HEK293 (cell line): ENCODE measurements around the gene TOPAZ1.

Experiments used
- CTCF ChIA-PET: fragments of 350-600 bp; formaldehyde crosslinking; extraction: SDS; loops from one replicate; lab custom pipeline; 2021; ENCODE audit warnings: antibody characterized with exemption; lab: Yijun Ruan, JAX
- POLR2A ChIA-PET: fragments of 300-600 bp; formaldehyde crosslinking; extraction: SDS; loops from one replicate; lab custom pipeline; 2020; ENCODE audit warnings: antibody characterized with exemption, inconsistent platforms; lab: Yijun Ruan, JAX
- H3K27ac ChIP-seq: fragments of 200-500 bp; sonication (Bioruptor generic); 2 replicates; pipeline ENCODE4 v1.5.1; 2014; ENCODE audit warnings: low read depth, low read length, control low read depth, inconsistent platforms; ENCODE audit errors: extremely low read depth
- H3K36me3 ChIP-seq, 2 experiments: fragments of 200-500 bp in 1 of 2; sonication (Bioruptor generic) in 1 of 2; 1 replicate in 1 of 2; 2 replicates in 1 of 2; pipeline ENCODE4 v1.5.1; 2014 to 2017; ENCODE audit warnings: inconsistent platforms in 2 of 2, low read length in 2 of 2; ENCODE audit not compliant: control insufficient read depth in 2 of 2, insufficient read depth in 1 of 2
- H3K4me1 ChIP-seq: fragments of 200-500 bp; sonication (Bioruptor generic); 2 replicates; pipeline ENCODE4 v1.5.1; 2014; ENCODE audit warnings: mild to moderate bottlenecking, low read length, inconsistent platforms; ENCODE audit not compliant: control insufficient read depth, insufficient read depth
- H3K4me3 ChIP-seq: 2 replicates; pipeline ENCODE4 v1.5.1; 2011; ENCODE audit warnings: low read depth, mild to moderate bottlenecking, control low read depth, low read length, moderate library complexity
- H3K9me3 ChIP-seq: fragments of 200-500 bp; sonication (Bioruptor generic); 2 replicates; pipeline ENCODE4 v1.5.1; 2014; ENCODE audit warnings: low read depth, low read length, inconsistent platforms; ENCODE audit not compliant: control insufficient read depth, insufficient read depth
- EGR2 ChIP-seq: fragments of 450-650 bp; formaldehyde crosslinking; IDR thresholded peaks from 2 replicates; pipeline ENCODE4 v1.5.1; 2016; ENCODE audit warnings: low read depth, missing biosample characterization, missing genetic modification characterization
- GLIS1 ChIP-seq: fragments of 450-650 bp; formaldehyde crosslinking; IDR thresholded peaks from 2 replicates; pipeline ENCODE4 v1.5.1; 2016; ENCODE audit warnings: missing biosample characterization, missing genetic modification characterization
- HOXC10 ChIP-seq: sonication (generic); formaldehyde crosslinking; IDR thresholded peaks from 2 replicates; pipeline ENCODE4 v1.8.1; 2023; ENCODE audit warnings: mild to moderate bottlenecking, missing genetic modification reagents
- KLF17 ChIP-seq: fragments of 450-650 bp; formaldehyde crosslinking; IDR thresholded peaks from 2 replicates; pipeline ENCODE4 v1.5.1; 2016; ENCODE audit warnings: missing biosample characterization, missing genetic modification characterization
- PRDM1 ChIP-seq: fragments of 450-650 bp; formaldehyde crosslinking; IDR thresholded peaks from 2 replicates; pipeline ENCODE4; 2016; ENCODE audit warnings: missing biosample characterization, missing genetic modification characterization
- SP2 ChIP-seq: fragments of 450-650 bp; formaldehyde crosslinking; IDR thresholded peaks from 2 replicates; pipeline ENCODE4 v1.5.1; 2016; ENCODE audit warnings: missing biosample characterization, missing genetic modification characterization
- YY1 ChIP-seq: fragments of 450-650 bp; formaldehyde crosslinking; IDR thresholded peaks from 2 replicates; pipeline ENCODE4 v1.5.1; 2018; ENCODE audit warnings: missing biosample characterization, missing genetic modification characterization
- ZBTB7A ChIP-seq: fragments of 450-650 bp; formaldehyde crosslinking; IDR thresholded peaks from 2 replicates; pipeline ENCODE4 v1.5.1; 2016; ENCODE audit warnings: low read depth, missing biosample characterization, missing genetic modification characterization
- ZFHX2 ChIP-seq: fragments of 450-650 bp; formaldehyde crosslinking; conservative IDR thresholded peaks from 2 replicates; pipeline ENCODE4 v1.5.1; 2016; ENCODE audit warnings: missing biosample characterization, missing genetic modification characterization
- ZFP37 ChIP-seq: fragments of 450-650 bp; formaldehyde crosslinking; IDR thresholded peaks from 2 replicates; pipeline ENCODE4 v1.5.1; 2016; ENCODE audit warnings: missing biosample characterization, missing genetic modification characterization
- ZNF121 ChIP-seq: fragments of 450-650 bp; formaldehyde crosslinking; IDR thresholded peaks from 2 replicates; pipeline ENCODE4 v1.5.1; 2016; ENCODE audit warnings: missing biosample characterization, missing genetic modification characterization
- ZNF155 ChIP-seq: fragments of 450-650 bp; formaldehyde crosslinking; IDR thresholded peaks from 2 replicates; pipeline ENCODE4 v1.5.1; 2016; ENCODE audit warnings: missing biosample characterization, missing genetic modification characterization
- ZNF184 ChIP-seq: fragments of 450-650 bp; IDR thresholded peaks from 2 replicates; pipeline ENCODE4 v1.5.1; 2018; ENCODE audit warnings: missing biosample characterization, mild to moderate bottlenecking, missing genetic modification characterization
- ZNF266 ChIP-seq: fragments of 450-650 bp; formaldehyde crosslinking; IDR thresholded peaks from 2 replicates; pipeline ENCODE4 v1.5.1; 2016; ENCODE audit warnings: missing biosample characterization, missing genetic modification characterization, low read depth
- ZNF362 ChIP-seq: fragments of 450-650 bp; formaldehyde crosslinking; IDR thresholded peaks from 2 replicates; pipeline ENCODE4 v1.5.1; 2016; ENCODE audit warnings: missing biosample characterization, missing genetic modification characterization
- ZNF366 ChIP-seq: fragments of 450-650 bp; formaldehyde crosslinking; conservative IDR thresholded peaks from 2 replicates; pipeline ENCODE4 v1.5.1; 2016; ENCODE audit warnings: missing biosample characterization, missing genetic modification characterization
- ZNF394 ChIP-seq: fragments of 450-650 bp; formaldehyde crosslinking; IDR thresholded peaks from 2 replicates; pipeline ENCODE4 v1.5.1; 2016; ENCODE audit warnings: missing biosample characterization, missing genetic modification characterization, mild to moderate bottlenecking, moderate library complexity, borderline replicate concordance
- ZNF404 ChIP-seq: fragments of 450-650 bp; formaldehyde crosslinking; IDR thresholded peaks from 2 replicates; pipeline ENCODE4 v1.5.1; 2017; ENCODE audit warnings: missing biosample characterization, missing genetic modification characterization
- ZNF416 ChIP-seq: fragments of 450-650 bp; formaldehyde crosslinking; IDR thresholded peaks from 2 replicates; pipeline ENCODE4 v1.5.1; 2016; ENCODE audit warnings: missing biosample characterization, missing genetic modification characterization
- ZNF529 ChIP-seq: fragments of 450-650 bp; formaldehyde crosslinking; IDR thresholded peaks from 2 replicates; pipeline ENCODE4 v1.5.1; 2017; ENCODE audit warnings: missing genetic modification characterization, missing biosample characterization; ENCODE audit not compliant: insufficient replicate concordance
- ZNF585B ChIP-seq: fragments of 450-650 bp; formaldehyde crosslinking; IDR thresholded peaks from 2 replicates; pipeline ENCODE4 v1.5.1; 2016; ENCODE audit warnings: missing biosample characterization, missing genetic modification characterization
- ZNF658 ChIP-seq: fragments of 450-650 bp; formaldehyde crosslinking; IDR thresholded peaks from 2 replicates; pipeline ENCODE4; 2016; ENCODE audit warnings: missing biosample characterization, missing genetic modification characterization
- ZNF701 ChIP-seq: fragments of 450-650 bp; formaldehyde crosslinking; IDR thresholded peaks from 2 replicates; pipeline ENCODE4 v1.5.1; 2016; ENCODE audit warnings: missing biosample characterization, missing genetic modification characterization
- ZNF776 ChIP-seq: fragments of 450-650 bp; formaldehyde crosslinking; IDR thresholded peaks from 2 replicates; pipeline ENCODE4 v1.5.0; 2017; ENCODE audit warnings: missing biosample characterization, missing genetic modification characterization, borderline replicate concordance
- ZSCAN18 ChIP-seq: fragments of 450-650 bp; formaldehyde crosslinking; IDR thresholded peaks from 2 replicates; pipeline ENCODE4 v1.5.1; 2016; ENCODE audit warnings: missing biosample characterization, missing genetic modification characterization
- TF ChIP-seq, protein P1 (sequence below): fragments of 450-650 bp; IDR thresholded peaks from 2 replicates; pipeline ENCODE4 v1.5.1; 2018; ENCODE audit warnings: missing biosample characterization, mild to moderate bottlenecking, missing genetic modification characterization

TOPAZ1 gene

GRCh38 chr3:44272191-44272590 is 30.5 kb downstream of the TOPAZ1 start:
- ChIA-PET POLR2A (no interaction called here), CTCF (no interaction called here)
- Histone ChIP-seq H3K9me3 (no peaks in the 10 kb centered on the region), H3K4me3 (no peak overlapping the region), H3K36me3 (no peaks in the 10 kb centered on the region), H3K4me1 (no peaks in the 10 kb centered on the region), H3K27ac (no peak overlapping the region)
- TF ChIP-seq ZBTB7A (tag by site-specific recombination) (no peak), ZNF184 (peak; percentile 89; the same call in 1 of the 2 replicates)

DNA sequence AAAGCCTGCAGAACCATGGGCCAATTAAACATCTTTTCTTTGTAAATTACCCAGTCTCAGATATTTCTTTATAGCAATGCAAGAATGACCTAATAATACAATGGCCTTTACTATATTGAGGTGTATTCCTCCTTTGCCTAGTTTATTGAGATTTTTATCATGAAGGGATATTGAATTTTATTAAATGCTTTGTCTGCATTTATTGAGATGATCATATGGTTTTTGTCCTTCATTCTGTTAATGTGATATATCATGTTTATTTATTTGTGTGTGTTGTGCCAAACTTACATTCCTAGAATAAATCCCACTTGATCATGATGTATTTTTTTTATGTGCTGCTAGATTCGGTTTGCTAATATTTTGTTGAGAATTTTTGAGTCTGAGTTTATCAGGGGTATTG is 36.2 kb downstream of the TOPAZ1 start:
- Histone ChIP-seq H3K9me3 (no peaks in the 10 kb centered on the region), H3K4me1 (no peaks in the 10 kb centered on the region), H3K36me3 (no peaks in the 10 kb centered on the region), H3K27ac (no peak overlapping the region), H3K4me3 (no peak overlapping the region)
- ChIA-PET CTCF (no interaction called here), POLR2A (no interaction called here)
- no peak for TF ChIP-seq ZNF776 (tag by site-specific recombination)
- TF ChIP-seq, protein P1, sequence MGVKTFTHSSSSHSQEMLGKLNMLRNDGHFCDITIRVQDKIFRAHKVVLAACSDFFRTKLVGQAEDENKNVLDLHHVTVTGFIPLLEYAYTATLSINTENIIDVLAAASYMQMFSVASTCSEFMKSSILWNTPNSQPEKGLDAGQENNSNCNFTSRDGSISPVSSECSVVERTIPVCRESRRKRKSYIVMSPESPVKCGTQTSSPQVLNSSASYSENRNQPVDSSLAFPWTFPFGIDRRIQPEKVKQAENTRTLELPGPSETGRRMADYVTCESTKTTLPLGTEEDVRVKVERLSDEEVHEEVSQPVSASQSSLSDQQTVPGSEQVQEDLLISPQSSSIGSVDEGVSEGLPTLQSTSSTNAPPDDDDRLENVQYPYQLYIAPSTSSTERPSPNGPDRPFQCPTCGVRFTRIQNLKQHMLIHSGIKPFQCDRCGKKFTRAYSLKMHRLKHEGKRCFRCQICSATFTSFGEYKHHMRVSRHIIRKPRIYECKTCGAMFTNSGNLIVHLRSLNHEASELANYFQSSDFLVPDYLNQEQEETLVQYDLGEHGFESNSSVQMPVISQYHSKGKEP = no peak
- no peak for TF ChIP-seq ZNF404 (tag by site-specific recombination)
- TF ChIP-seq ZBTB7A (tag by site-specific recombination) = no peak

DNA sequence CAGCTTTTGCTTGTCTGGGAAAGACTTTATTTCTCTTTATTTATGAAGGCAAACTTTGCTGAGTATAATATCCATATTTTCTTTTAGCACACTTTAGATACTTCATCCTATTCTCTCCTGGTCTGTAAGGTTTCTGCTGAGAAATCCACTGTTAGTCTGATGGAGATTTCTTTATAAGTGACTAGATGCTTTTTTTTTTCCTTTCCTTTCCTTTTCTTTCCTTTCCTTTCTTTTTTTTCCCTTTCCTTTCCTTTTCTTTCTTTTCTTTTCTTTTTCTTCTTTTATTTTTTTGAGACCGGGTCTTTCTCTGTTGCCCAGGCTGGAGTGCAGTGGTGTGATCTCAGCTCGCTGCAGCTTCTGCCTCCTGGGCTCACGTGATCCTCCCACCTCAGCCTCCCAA is 38.4 kb downstream of the TOPAZ1 start:
- no peaks in the 10 kb centered on the region for H3K36me3 ChIP-seq
- no peak overlapping the region for H3K4me3 ChIP-seq
- POLR2A ChIA-PET = no interaction called here
- no peaks in the 10 kb centered on the region for H3K4me1 ChIP-seq
- H3K9me3 ChIP-seq = no peaks in the 10 kb centered on the region
- no peak overlapping the region for H3K27ac ChIP-seq
- TF ChIP-seq PRDM1 (tag by site-specific recombination) (peak; percentile 64), ZNF529 (tag by site-specific recombination) (no peak)
- CTCF ChIA-PET = interaction anchor here (0.6 to 0.7 kb wide), 2 partner anchors 9 to 18 kb away, joined by 3 read pairs; no protein-coding TSS in a partner anchor

DNA sequence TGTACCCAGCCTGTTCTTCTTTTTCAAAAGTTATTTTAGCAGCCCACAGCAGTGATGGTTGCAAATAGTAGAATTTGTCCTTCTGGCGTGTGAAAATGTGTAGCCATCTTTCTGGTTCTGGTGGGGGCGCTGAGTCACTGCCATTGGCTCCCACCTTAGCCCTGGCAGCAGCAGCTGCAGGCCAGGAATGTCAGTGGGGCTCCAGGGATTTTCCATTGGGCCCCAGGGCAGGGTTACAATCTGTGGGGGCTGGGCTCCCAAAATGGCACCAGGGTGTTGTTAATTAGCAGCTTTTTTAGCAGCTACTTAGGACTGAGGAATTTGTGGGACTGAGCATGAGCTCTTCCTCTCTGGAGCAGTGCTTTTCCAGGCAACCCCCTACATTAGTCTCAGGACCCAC is 38.9 kb downstream of the TOPAZ1 start:
- Histone ChIP-seq H3K36me3 (no peaks in the 10 kb centered on the region), H3K9me3 (no peaks in the 10 kb centered on the region), H3K4me3 (no peak overlapping the region), H3K27ac (no peak overlapping the region), H3K4me1 (no peaks in the 10 kb centered on the region)
- ChIA-PET POLR2A (no interaction called here), CTCF (interaction anchor here (0.6 kb wide), 1 partner anchor 8 kb away, joined by 3 read pairs; no protein-coding TSS in a partner anchor)
- TF ChIP-seq GLIS1 (tag by site-specific recombination) (no peak), ZNF658 (tag by site-specific recombination) (no peak), ZNF266 (tag by site-specific recombination) (no peak), ZNF701 (no peak), HOXC10 (no peak), ZNF585B (no peak), YY1 (no peak), ZNF121 (no peak), ZFHX2 (tag by site-specific recombination) (no peak), ZFP37 (tag by site-specific recombination) (no peak), ZNF155 (tag by site-specific recombination) (no peak), ZNF366 (tag by site-specific recombination) (no peak), ZNF362 (tag by site-specific recombination) (no peak), SP2 (no peak), ZNF394 (tag by site-specific recombination) (no peak), EGR2 (tag by site-specific recombination) (no peak), ZNF416 (no peak), ZSCAN18 (tag by site-specific recombination) (no peak), KLF17 (tag by site-specific recombination) (no peak)
